Measurements from ENCODE around the gene FAM200B. TPM values are rescaled to one million over a fixed set of nuclear protein-coding genes. Genes with fewer than 3 reads are reported as not detected.
A peak's percentile ranks its signal among the peaks of the same experiment; 100 is the strongest.

Gene FAM200B
- polyA plus RNA-seq, 1 of the 3 experiments (the other 2 are of a cell fraction), result 46.3 TPM

- Histone ChIP-seq H3K27ac (ENCODE audit: low read depth in 2 of 2, low read length in 1 of 2) (peak overlapping the region; percentile 12 to 37; a peak in 3 of 4 replicates), H2AFZ (ENCODE audit: low read depth) (peak overlapping the region; percentile 12; the same call in 1 of the 2 replicates), H3K79me2 (ENCODE audit: insufficient read depth) (peaks cover 93% of the 10 kb centered on the region), H4K20me1 (ENCODE audit: insufficient read depth) (no peaks in the 10 kb centered on the region; the same call in 1 of the 2 replicates), H3K27me3 (ENCODE audit: insufficient read depth) (no peaks in the 10 kb centered on the region), H3K9me2 (no peaks in the 10 kb centered on the region), H3K4me3 (ENCODE audit: low read depth in 2 of 2, low read length in 1 of 2) (no peak overlapping the region), H3F3A (replicated peaks; ENCODE audit: insufficient read depth) (peaks cover 6% of the 10 kb centered on the region), H3K4me2 (no peak overlapping the region), H3K4me1 (ENCODE audit: control insufficient read depth in 1 of 2, insufficient read depth in 2 of 2, low read depth in 1 of 2, low read length in 1 of 2) (peaks cover 0 to 19% of the 10 kb centered on the region in 2 experiments; a peak in 2 of 4 replicates), H3K36me3 (replicated peaks in 1 of 2; ENCODE audit: control insufficient read depth in 1 of 2, insufficient read depth in 2 of 2, low read length in 1 of 2) (peaks cover 5 to 24% of the 10 kb centered on the region in 2 experiments), H3K9ac (no peak overlapping the region), H3K9me3 (no peaks in the 10 kb centered on the region)
- CTCF ChIA-PET, result no interaction called here
- no peak for TF ChIP-seq GATA2 (CRISPR knock-in tag; IDR thresholded peaks at IDR 0.05)
- TF ChIP-seq TAF1 (IDR thresholded peaks at IDR 0.05; ENCODE audit: borderline replicate concordance, low read depth, low read length), result no peak
- no peak for TF ChIP-seq GABPA (IDR thresholded peaks at IDR 0.05; ENCODE audit: low read depth)
- no peak for TF ChIP-seq TCF12 (IDR thresholded peaks at IDR 0.05)
- TF ChIP-seq NFIC (IDR thresholded peaks at IDR 0.05; ENCODE audit: borderline replicate concordance), result no peak
- no peak for TF ChIP-seq PBX3 (IDR thresholded peaks at IDR 0.05)
- no peak for TF ChIP-seq IRF3 (IDR thresholded peaks at IDR 0.05; ENCODE audit: low read depth, low read length)
- no peak for TF ChIP-seq SIN3A (IDR thresholded peaks at IDR 0.05; ENCODE audit: borderline replicate concordance, low read depth, low read length)
- TF ChIP-seq MAX (IDR thresholded peaks at IDR 0.05; ENCODE audit: low read depth), result no peak
- no peak for TF ChIP-seq USF1 (IDR thresholded peaks at IDR 0.05; ENCODE audit: borderline replicate concordance, low read depth)
- no peak for TF ChIP-seq RXRA (IDR thresholded peaks at IDR 0.05; ENCODE audit: borderline replicate concordance, low read depth)
- WGBS (ENCODE audit: low lambda C conversion rate), result 95% methylated on average over 1 of the region's 1 CpG
- POLR2A ChIA-PET, result no interaction called here
- DNase-seq, result no peak
Measured at GRCh38 chr4:15668566-15669435, 12.8 kb upstream of the FAM200B start.

- CTCF ChIA-PET, result interaction anchor here (0.7 kb wide), 1 partner anchor 15 kb away, joined by 3 read pairs; the partner anchor contains the start of gene FBXL5
- Histone ChIP-seq H3K79me2 (ENCODE audit: insufficient read depth) (peaks cover 97% of the 10 kb centered on the region), H3K9me3 (no peaks in the 10 kb centered on the region), H3K36me3 (replicated peaks in 1 of 2; ENCODE audit: control insufficient read depth in 1 of 2, insufficient read depth in 2 of 2, low read length in 1 of 2) (peaks cover 5 to 24% of the 10 kb centered on the region in 2 experiments), H3K4me1 (ENCODE audit: control insufficient read depth in 1 of 2, insufficient read depth in 2 of 2, low read depth in 1 of 2, low read length in 1 of 2) (peaks cover 0 to 19% of the 10 kb centered on the region in 2 experiments; a peak in 2 of 4 replicates), H4K20me1 (ENCODE audit: insufficient read depth) (no peaks in the 10 kb centered on the region; the same call in 1 of the 2 replicates), H3K9ac (no peak overlapping the region), H2AFZ (ENCODE audit: low read depth) (no peak overlapping the region), H3K27ac (ENCODE audit: low read depth in 2 of 2, low read length in 1 of 2) (no peak overlapping the region), H3K27me3 (ENCODE audit: insufficient read depth) (no peaks in the 10 kb centered on the region), H3K9me2 (no peaks in the 10 kb centered on the region), H3K4me3 (ENCODE audit: low read depth in 2 of 2, low read length in 1 of 2) (no peak overlapping the region), H3F3A (replicated peaks; ENCODE audit: insufficient read depth) (peaks cover 6% of the 10 kb centered on the region), H3K4me2 (no peak overlapping the region)
- WGBS (ENCODE audit: low lambda C conversion rate), result 97% methylated on average over 3 of the region's 3 CpGs
- POLR2A ChIA-PET, result no interaction called here
- no peak for TF ChIP-seq CHD2 (IDR thresholded peaks at IDR 0.05; ENCODE audit: low read length, partially characterized antibody)
- TF ChIP-seq TCF12 (IDR thresholded peaks at IDR 0.05), result no peak
- TF ChIP-seq FOSL2 (IDR thresholded peaks at IDR 0.05; ENCODE audit: borderline replicate concordance, low read depth), result no peak
- TF ChIP-seq EZH2phosphoT487 (IDR thresholded peaks at IDR 0.05; ENCODE audit: borderline replicate concordance, low read depth), result no peak
- DNase-seq, result no peak
Measured at GRCh38 chr4:15670576-15670975, 11.1 kb upstream of the FAM200B start.
